ENCODE measurements around the gene ACTA2. TPM values are rescaled to one million over a fixed set of nuclear protein-coding genes. Genes with fewer than 3 reads are reported as not detected.
A peak's percentile ranks its signal among the peaks of the same experiment; 100 is the strongest.

The ACTA2 gene
- total RNA-seq, 1 donor from 2014 or later = 126 TPM

DNA sequence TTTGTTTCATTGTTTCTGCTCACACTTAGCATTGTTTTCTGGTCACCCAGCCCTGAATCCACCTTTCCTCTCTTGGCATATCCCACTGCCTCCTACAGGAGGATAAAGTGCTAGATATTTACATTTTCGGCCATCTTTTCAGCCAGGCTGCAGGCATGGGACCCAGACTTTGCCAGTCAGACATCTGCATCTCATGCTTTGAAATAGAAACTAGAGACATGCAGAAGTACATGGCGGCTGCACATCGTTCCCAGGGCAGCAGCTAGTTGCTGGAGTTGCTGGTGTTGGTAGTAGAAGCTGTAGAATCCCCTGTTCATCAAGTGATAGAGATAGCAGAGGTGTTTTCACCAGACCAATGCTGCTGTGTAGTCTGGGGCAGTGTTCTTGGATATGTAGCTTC is 53.8 kb downstream of the ACTA2 start:
- no peak for DNase-seq (ENCODE audit: low spot score in 2 of 2, unreplicated experiment in 2 of 2)
- peaks cover 35% of the 10 kb centered on the region for H3K4me1 Mint-ChIP-seq
- no peak overlapping the region for H3K4me3 Mint-ChIP-seq
- H3K27ac Mint-ChIP-seq = no peak overlapping the region
- TF ChIP-seq, protein P1, sequence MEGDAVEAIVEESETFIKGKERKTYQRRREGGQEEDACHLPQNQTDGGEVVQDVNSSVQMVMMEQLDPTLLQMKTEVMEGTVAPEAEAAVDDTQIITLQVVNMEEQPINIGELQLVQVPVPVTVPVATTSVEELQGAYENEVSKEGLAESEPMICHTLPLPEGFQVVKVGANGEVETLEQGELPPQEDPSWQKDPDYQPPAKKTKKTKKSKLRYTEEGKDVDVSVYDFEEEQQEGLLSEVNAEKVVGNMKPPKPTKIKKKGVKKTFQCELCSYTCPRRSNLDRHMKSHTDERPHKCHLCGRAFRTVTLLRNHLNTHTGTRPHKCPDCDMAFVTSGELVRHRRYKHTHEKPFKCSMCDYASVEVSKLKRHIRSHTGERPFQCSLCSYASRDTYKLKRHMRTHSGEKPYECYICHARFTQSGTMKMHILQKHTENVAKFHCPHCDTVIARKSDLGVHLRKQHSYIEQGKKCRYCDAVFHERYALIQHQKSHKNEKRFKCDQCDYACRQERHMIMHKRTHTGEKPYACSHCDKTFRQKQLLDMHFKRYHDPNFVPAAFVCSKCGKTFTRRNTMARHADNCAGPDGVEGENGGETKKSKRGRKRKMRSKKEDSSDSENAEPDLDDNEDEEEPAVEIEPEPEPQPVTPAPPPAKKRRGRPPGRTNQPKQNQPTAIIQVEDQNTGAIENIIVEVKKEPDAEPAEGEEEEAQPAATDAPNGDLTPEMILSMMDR (IDR thresholded peaks at IDR 0.05; ENCODE audit: unreplicated experiment) = no peak
- peaks cover 1% of the 10 kb centered on the region for H3K36me3 Mint-ChIP-seq
- H3K27me3 Mint-ChIP-seq (ENCODE audit: low read depth) = no peaks in the 10 kb centered on the region
- H3K9me3 Mint-ChIP-seq = no peaks in the 10 kb centered on the region

DNA sequence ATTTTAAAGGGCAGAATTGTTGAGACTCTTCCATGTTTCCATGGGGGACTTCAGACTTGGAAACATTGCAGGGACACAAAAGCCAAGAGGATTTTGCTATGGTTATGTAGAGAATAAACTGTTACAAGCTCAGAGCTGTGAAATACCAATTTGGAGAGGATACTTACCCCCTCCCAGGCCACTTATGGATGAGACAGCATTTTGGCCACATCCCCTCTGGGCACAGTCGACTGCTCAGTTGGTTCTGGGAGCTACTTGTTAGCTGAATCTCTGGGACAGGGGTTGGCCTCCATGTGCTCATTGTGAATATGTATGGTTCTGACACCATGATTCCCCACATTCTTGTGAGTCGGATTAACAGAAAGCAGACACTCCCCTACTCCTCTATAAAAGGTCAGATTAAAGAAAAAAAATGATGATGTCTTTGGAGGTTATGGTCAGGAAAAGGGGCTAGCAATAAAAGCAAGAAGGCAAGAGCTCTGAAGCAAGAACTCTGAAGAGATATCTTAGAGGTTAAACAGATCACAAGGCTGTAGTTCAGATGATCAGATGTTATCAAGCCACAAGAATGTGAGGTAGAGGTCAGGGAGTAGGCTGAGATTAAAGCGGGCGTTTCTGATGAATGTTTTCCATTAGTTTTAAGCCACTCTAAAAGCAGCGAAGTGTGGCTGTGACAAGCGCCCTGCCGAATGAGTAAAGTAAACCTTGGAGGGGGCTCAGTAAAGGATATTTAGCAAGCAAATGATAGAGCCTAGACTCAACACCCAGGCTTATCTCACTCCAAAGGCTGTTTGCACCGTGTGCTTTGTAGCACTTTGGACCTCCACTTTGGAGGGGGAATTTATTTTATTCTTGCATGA is 55.3 kb downstream of the ACTA2 start:
- H3K9me3 Mint-ChIP-seq = no peaks in the 10 kb centered on the region
- peak overlapping the region; percentile 58 for H3K27ac Mint-ChIP-seq
- no peak for DNase-seq (ENCODE audit: low spot score in 2 of 2, unreplicated experiment in 2 of 2)
- H3K27me3 Mint-ChIP-seq (ENCODE audit: low read depth) = no peaks in the 10 kb centered on the region
- H3K36me3 Mint-ChIP-seq = no peaks in the 10 kb centered on the region
- TF ChIP-seq, protein P1 (IDR thresholded peaks at IDR 0.05; ENCODE audit: unreplicated experiment) = no peak
- H3K4me3 Mint-ChIP-seq = no peak overlapping the region
- H3K4me1 Mint-ChIP-seq = peaks cover 35% of the 10 kb centered on the region

DNA sequence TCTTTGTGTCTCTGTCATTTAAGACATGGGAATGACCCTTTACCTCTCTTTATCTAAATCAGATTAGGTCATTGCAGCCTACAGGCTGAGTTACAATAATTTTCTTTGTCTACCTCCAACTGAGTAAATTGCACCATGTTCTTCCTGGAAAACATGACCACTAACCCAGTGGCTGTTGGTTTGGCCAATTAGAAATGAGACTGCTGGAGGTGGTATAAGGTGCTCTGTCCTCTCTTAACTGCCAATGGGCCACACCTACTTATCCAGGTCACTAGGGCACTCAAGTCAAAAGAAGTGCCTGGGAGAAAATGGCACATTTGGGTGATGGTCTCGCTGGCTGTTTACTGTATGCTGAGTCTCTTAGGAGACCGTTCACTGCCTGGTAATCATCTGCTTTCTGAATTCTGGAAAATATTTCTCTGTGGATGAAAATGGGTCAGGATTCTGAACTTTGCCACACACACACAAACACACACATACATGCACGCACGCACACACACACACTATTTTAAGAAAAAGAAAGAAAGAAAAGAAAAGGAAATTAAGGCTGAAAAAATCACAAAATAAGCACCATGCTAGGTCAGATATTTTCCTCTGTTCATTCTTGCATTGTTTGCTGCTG is 56.1 kb downstream of the ACTA2 start:
- H3K9me3 Mint-ChIP-seq = no peaks in the 10 kb centered on the region
- no peaks in the 10 kb centered on the region for H3K27me3 Mint-ChIP-seq (ENCODE audit: low read depth)
- H3K4me1 Mint-ChIP-seq = peaks cover 35% of the 10 kb centered on the region
- no peaks in the 10 kb centered on the region for H3K36me3 Mint-ChIP-seq
- H3K4me3 Mint-ChIP-seq = no peak overlapping the region
- TF ChIP-seq, protein P1 (IDR thresholded peaks at IDR 0.05; ENCODE audit: unreplicated experiment) = no peak
- peak overlapping the region; percentile 58 for H3K27ac Mint-ChIP-seq
- DNase-seq (ENCODE audit: low spot score in 2 of 2, unreplicated experiment in 2 of 2) = no peak

DNA sequence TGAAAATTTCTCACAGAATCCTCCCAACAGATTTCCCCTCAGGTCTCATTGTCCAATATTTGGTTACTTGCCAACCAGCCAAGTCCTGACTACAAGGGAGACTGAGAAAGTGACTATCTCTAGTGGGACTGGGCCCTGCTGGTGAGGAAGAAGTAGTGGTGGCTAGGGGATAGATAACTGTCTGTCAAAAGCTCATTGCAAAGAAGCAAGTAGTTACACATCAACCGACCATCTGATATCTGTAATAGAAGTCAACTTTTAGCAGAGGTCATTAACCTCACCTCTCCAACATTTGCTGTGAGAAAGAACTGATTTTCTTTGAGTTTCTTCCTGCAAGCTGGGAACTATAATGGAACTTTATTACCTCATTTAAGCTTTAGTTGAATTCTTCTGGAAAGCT is 57.3 kb downstream of the ACTA2 start:
- Mint-ChIP-seq H3K27ac (no peak overlapping the region), H3K9me3 (no peaks in the 10 kb centered on the region), H3K4me1 (peaks cover 35% of the 10 kb centered on the region), H3K27me3 (ENCODE audit: low read depth) (no peaks in the 10 kb centered on the region), H3K36me3 (no peaks in the 10 kb centered on the region), H3K4me3 (no peak overlapping the region)
- TF ChIP-seq, protein P1 (IDR thresholded peaks at IDR 0.05; ENCODE audit: unreplicated experiment) = no peak
- DNase-seq (ENCODE audit: low spot score in 2 of 2, unreplicated experiment in 2 of 2) = no peak

DNA sequence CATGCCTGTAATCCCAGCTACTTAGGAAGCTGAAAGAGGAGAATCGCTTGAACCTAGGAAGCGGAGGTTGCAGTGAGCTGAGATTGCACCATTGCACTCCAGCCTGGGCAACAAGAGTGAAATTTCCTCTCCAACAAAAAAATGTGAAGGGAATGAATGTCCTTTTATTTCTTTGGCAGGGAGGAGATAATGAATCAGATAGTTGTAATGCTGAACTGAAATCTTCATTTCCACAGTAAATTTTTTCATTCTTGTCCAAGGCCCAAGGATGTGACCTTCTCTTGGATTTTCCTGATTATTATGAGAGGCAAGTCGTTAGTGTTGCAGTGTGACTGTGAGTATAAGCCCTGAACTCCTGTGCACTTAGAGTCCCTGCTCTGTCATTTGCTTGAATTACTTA is 59.0 kb downstream of the ACTA2 start:
- TF ChIP-seq, protein P1 (IDR thresholded peaks at IDR 0.05; ENCODE audit: unreplicated experiment) = no peak
- no peak for DNase-seq (ENCODE audit: low spot score in 2 of 2, unreplicated experiment in 2 of 2)
- Mint-ChIP-seq H3K9me3 (no peaks in the 10 kb centered on the region), H3K4me3 (no peak overlapping the region), H3K36me3 (no peaks in the 10 kb centered on the region), H3K4me1 (peaks cover 25% of the 10 kb centered on the region), H3K27me3 (ENCODE audit: low read depth) (peaks cover 2% of the 10 kb centered on the region), H3K27ac (no peak overlapping the region)

Data from mesothelial cell of epicardium (in vitro differentiated cells).